K562 (cell line): ENCODE data around the gene NUDT6. TPM values are rescaled to one million over a fixed set of nuclear protein-coding genes. Genes with fewer than 3 reads are reported as not detected.
A peak's percentile ranks its signal among the peaks of the same experiment; 100 is the strongest.

Source experiments
- ATF4 ChIP-seq: fragments of 450-650 bp; formaldehyde crosslinking; IDR thresholded peaks from 2 replicates; pipeline ENCODE4 v1.4.0; 2022; ENCODE audit warnings: mild to moderate bottlenecking, moderate library complexity
- ATF7 ChIP-seq: fragments of 450-650 bp; IDR thresholded peaks from 2 replicates; pipeline ENCODE4 v1.7.1; 2014; ENCODE audit warnings: mild to moderate bottlenecking, moderate library complexity
- CBX2 ChIP-seq: fragments of 200-600 bp; sonication (generic); IDR thresholded peaks from one replicate; pipeline ENCODE4 v1.6.1; 2012; ENCODE audit warnings: mild to moderate bottlenecking, low read length, inconsistent platforms; ENCODE audit not compliant: insufficient read depth, poor library complexity, severe bottlenecking
- CXXC5 ChIP-seq: fragments of 250-450 bp; sonication (Bioruptor Pico); IDR thresholded peaks from 2 replicates; pipeline ENCODE4 v1.8.0; 2022; ENCODE audit warnings: inconsistent platforms, mild to moderate bottlenecking, moderate library complexity
- FIP1L1 ChIP-seq: fragments of 200-400 bp; formaldehyde crosslinking; IDR thresholded peaks from 2 replicates; pipeline ENCODE4 v1.6.1; 2018; ENCODE audit warnings: mild to moderate bottlenecking, low read depth, low read length; ENCODE audit not compliant: poor library complexity, severe bottlenecking
- GATA2 ChIP-seq: sonication (generic); formaldehyde crosslinking; IDR thresholded peaks from 2 replicates; pipeline ENCODE4 v1.4.0; 2020; ENCODE audit warnings: mild to moderate bottlenecking, missing genetic modification reagents
- HCFC1 ChIP-seq: IDR thresholded peaks from 2 replicates; pipeline ENCODE4 v1.6.1; 2012; ENCODE audit warnings: low read depth, low read length, improper control_type of control experiment
- HDAC8 ChIP-seq: fragments of 450-650 bp; IDR thresholded peaks from 2 replicates; pipeline ENCODE4 v1.6.1; 2016; ENCODE audit warnings: mild to moderate bottlenecking, missing genetic modification characterization, moderate library complexity, missing compliant biosample characterization
- KHSRP ChIP-seq: fragments of 450-650 bp; IDR thresholded peaks from 2 replicates; pipeline ENCODE4 v1.6.1; 2017
- NR2C2 ChIP-seq, 2 experiments: fragments of 200-800 bp in 1 of 2; sonication (Bioruptor generic) in 1 of 2; sonication (generic) in 1 of 2; formaldehyde crosslinking in 1 of 2; IDR thresholded peaks; 2 replicates each; pipeline versions ENCODE4 v1.6.1 to v1.8.0; 2016 to 2022; ENCODE audit warnings: mild to moderate bottlenecking in 1 of 2, missing compliant biosample characterization in 1 of 2, missing genetic modification characterization in 1 of 2, missing genetic modification reagents in 1 of 2
- PBX2 ChIP-seq, 2 experiments: IDR thresholded peaks in 1 of 2; conservative IDR thresholded peaks in 1 of 2; 2 replicates each; pipeline ENCODE4 v1.6.1; 2016; ENCODE audit warnings: low read depth in 2 of 2, mild to moderate bottlenecking in 1 of 2, missing compliant biosample characterization in 1 of 2, missing genetic modification characterization in 1 of 2, moderate library complexity in 1 of 2
- POLR2AphosphoS5 ChIP-seq: IDR thresholded peaks from 2 replicates; pipeline ENCODE4 v1.6.1; 2011; ENCODE audit warnings: mild to moderate bottlenecking, low read depth, low read length, moderate library complexity; ENCODE audit not compliant: control insufficient read depth, insufficient read depth
- POU5F1 ChIP-seq: fragments of 150-350 bp; IDR thresholded peaks from 2 replicates; pipeline ENCODE4 v1.6.1; 2014; ENCODE audit warnings: borderline replicate concordance, low read length, low read depth, mild to moderate bottlenecking; ENCODE audit not compliant: partially characterized antibody
- PTRF ChIP-seq: fragments of 450-650 bp; IDR thresholded peaks from 2 replicates; pipeline ENCODE4 v1.6.1; 2016; ENCODE audit warnings: mild to moderate bottlenecking, missing genetic modification characterization, missing compliant biosample characterization
- SAP30 ChIP-seq: fragments of 200-600 bp; sonication (generic); IDR thresholded peaks from 2 replicates; pipeline ENCODE4 v1.6.1; 2012; ENCODE audit warnings: borderline replicate concordance, low read depth, mild to moderate bottlenecking, moderate library complexity, low read length, control low read depth, inconsistent platforms; ENCODE audit not compliant: insufficient read depth, poor library complexity, severe bottlenecking
- SMAD4 ChIP-seq: fragments of 250-450 bp; sonication (Bioruptor Pico); conservative IDR thresholded peaks from 2 replicates; pipeline ENCODE4 v1.8.0; 2021; ENCODE audit warnings: inconsistent platforms, mild to moderate bottlenecking, moderate library complexity
- SREBF2 ChIP-seq: sonication (generic); formaldehyde crosslinking; IDR thresholded peaks from 2 replicates; pipeline ENCODE4 v1.4.0; 2020; ENCODE audit warnings: mild to moderate bottlenecking, missing genetic modification reagents
- STAT5A ChIP-seq: IDR thresholded peaks from 2 replicates; pipeline ENCODE4 v1.6.1; 2012; ENCODE audit warnings: low read length, inconsistent platforms, borderline replicate concordance
- ZNF197 ChIP-seq: fragments of 200-800 bp; sonication (Bioruptor generic); IDR thresholded peaks from 2 replicates; pipeline ENCODE4 v1.6.1; 2016; ENCODE audit warnings: low read depth, missing genetic modification characterization, missing compliant biosample characterization
- ZNF592 ChIP-seq: fragments of 450-650 bp; IDR thresholded peaks from 2 replicates; pipeline ENCODE4 v1.6.1; 2017; ENCODE audit warnings: antibody characterized with exemption, mild to moderate bottlenecking
- polyA plus RNA-seq, 8 experiments: library from polyadenylated mRNA; depleted of rRNA in 4 of 8; stranded (reverse) in 5 of 8; unstranded in 3 of 8; fragments of >200 nt; fragmentation: Nextera tagmentation in 2 of 8; fragmentation: Illumina TruSeq in 1 of 8; extraction: Ambion mirVana in 2 of 8; extraction: Trizol in 1 of 8; gene quantifications; 2 replicates each; pipeline versions ENCODE4 v1.2.1 to v1.2.3, GENCODE V29; 2011 to 2014; ENCODE audit warnings: inconsistent platforms in 1 of 8, missing spikeins in 1 of 8
- total RNA-seq, 7 experiments: library from RNA; depleted of rRNA in 6 of 7; stranded (reverse); fragments of >200 nt in 6 of 7; fragmentation: Illumina TruSeq in 2 of 7; extraction: Trizol in 2 of 7; gene quantifications; 2 replicates each; pipeline versions ENCODE4 v1.2.1 to v1.2.3, GENCODE V29; 2011 to 2021; ENCODE audit warnings: low replicate concordance in 1 of 7

The NUDT6 gene
- total and polyA plus RNA-seq, 9 of the 15 experiments (the other 6 are each of a cell fraction or from before 2014, with no cell fraction given), result 9.4 to 18.1 (median 13.4) TPM

- TF ChIP-seq ZNF592 (peak; percentile 82), HDAC8 (tag) (no peak), ATF7 (peak; percentile 24; the same call in 1 of the 2 replicates), FIP1L1 (no peak), POLR2AphosphoS5 (no peak), SREBF2 (CRISPR knock-in tag) (no peak), PTRF (tag) (peak; percentile 56; the same call in 1 of the 2 replicates), SAP30 (no peak), STAT5A (peak; percentile 97), ATF4 (CRISPR knock-in tag) (no peak), KHSRP (no peak), ZNF197 (no peak), PBX2 (CRISPR knock-in tag; IDR thresholded peaks at IDR 0.05; ENCODE audit: low read depth) (no peak), PBX2 (tag; conservative IDR thresholded peaks at IDR 0.05; ENCODE audit: low read depth) (peak; percentile 44; the same call in 1 of the 2 replicates), NR2C2 (CRISPR knock-in tag; IDR thresholded peaks at IDR 0.05) (no peak), NR2C2 (tag; IDR thresholded peaks at IDR 0.05) (0 out of 2 replicates have a peak, but pooled peaks have one; percentile 22), POU5F1 (no peak), SMAD4 (CRISPR knock-in tag) (peak; percentile 51; the same call in 1 of the 2 replicates), GATA2 (CRISPR knock-in tag) (no peak), HCFC1 (no peak), CBX2 (no peak), CXXC5 (CRISPR knock-in tag) (no peak)
These were observed 15.5 kb downstream of the NUDT6 start (continued) for GRCh38 chr4:122906859-122907305.
